HG02885 (cell line): ENCODE results near the gene RTP1.
A peak's percentile ranks its signal among the peaks of the same experiment; 100 is the strongest.
"Not testable (repeated sequence)": the region's sequence is repeated elsewhere in the genome, so short reads cannot be mapped to it uniquely, and the experiment has no call there.

Experiments
- ATAC-seq: cut with Tn5 transposase; IDR thresholded peaks from one replicate; pipeline ENCODE4 v1.9.1; 2021; ENCODE audit warnings: mild to moderate bottlenecking; ENCODE audit not compliant: unreplicated experiment, poor library complexity

Gene RTP1, protein sequence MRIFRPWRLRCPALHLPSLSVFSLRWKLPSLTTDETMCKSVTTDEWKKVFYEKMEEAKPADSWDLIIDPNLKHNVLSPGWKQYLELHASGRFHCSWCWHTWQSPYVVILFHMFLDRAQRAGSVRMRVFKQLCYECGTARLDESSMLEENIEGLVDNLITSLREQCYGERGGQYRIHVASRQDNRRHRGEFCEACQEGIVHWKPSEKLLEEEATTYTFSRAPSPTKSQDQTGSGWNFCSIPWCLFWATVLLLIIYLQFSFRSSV

DNA sequence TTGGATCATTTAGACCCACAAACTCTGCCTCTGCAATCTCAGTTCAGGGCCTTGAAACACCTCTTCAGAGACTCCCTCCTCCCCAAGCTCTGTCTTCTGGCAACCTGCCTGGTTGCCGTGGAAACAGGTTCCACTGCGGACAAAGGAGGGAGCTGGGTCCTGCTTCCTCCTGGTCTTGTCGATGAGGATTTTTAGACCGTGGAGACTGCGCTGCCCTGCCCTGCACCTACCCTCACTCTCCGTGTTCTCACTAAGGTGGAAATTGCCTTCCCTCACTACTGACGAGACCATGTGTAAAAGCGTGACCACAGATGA, at the start of gene RTP1:
Gene RTP1, plus strand, starts transcription at position 152 of the 315 bp plus-strand sequence. Its CDS starts 30 bp downstream, at position 182.
- ATAC-seq = no peak

DNA sequence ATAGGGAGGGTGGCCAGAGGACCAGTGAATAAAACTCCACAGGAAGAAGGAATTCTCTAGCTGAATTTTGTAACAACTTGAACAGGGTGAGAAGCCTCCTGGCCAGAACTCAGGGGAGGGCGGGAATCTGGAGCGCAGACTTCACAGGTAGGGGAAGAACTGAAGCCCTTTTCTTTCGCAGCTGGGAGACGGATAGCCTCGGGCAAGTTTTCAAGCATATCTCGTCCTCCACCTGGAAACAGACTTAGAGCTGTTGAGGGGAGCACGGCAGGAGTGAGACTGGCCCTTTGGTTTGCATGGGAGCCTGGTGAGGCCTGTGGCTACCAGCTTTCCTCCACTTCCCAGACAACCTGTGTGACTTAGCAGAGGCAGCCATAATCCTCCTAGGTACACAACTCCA, 47.1 kb upstream of the RTP1 start:
- no peak for ATAC-seq

- ATAC-seq = no peak
Measured at GRCh38 chr3:187150599-187150998, 46.7 kb upstream of the RTP1 start.

GRCh38 chr3:187161556-187161955, 35.7 kb upstream of the RTP1 start:
- ATAC-seq = no peak

DNA sequence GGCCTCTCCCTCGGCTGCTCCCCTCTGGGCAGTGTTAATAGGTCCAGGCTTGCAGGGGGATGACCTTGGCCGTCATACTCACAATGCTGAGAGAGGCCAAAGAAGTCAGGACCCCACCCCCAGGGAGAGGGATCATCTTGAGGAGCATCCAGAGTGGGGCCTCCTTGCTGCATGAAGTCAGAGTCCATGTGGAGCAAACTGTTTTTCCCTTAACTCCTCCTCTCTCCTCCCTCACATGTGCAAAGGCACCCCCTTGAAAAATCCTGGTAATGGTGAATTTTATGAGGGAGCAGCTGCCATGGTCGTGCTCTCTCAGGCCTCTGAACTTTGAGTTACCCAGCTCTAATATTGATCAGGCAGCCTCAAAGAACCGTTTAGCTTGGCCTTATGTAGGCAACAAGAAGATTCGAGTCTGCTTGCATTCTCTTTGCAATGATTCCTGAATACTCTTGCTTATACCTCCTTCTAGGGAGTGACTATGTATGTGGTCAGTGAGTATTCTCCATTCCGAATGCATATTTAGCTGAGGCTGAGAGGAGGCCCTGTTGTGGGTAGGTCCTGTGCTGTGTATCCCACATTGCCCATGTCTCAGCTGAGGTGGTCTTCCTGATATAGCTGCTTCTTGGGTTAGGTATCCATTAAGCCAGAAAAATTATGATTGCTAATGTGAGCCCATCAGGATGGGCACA, 34.9 kb upstream of the RTP1 start:
- no peak for ATAC-seq

GRCh38 chr3:187165144-187165543, 32.1 kb upstream of the RTP1 start:
- ATAC-seq = no peak

DNA sequence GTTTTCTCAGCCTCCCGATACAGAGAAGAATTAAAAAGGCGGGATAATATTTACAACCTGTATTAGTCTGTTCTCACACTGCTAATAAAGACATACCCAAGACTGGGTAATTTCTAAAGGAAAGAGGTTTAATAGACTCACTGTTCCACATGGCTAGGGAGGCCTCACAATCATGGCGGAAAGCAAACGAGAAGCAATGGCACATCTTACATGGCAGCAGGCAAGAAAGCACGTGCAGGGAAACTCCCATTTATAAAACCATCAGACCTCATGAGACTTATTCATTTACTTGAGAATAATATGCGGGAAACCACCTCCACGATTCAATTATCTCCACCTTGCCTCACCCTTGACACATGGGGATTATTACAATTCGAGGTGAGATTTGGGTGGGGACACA, 30.5 kb upstream of the RTP1 start:
- ATAC-seq = no peak

GRCh38 chr3:187167777-187168176, 29.5 kb upstream of the RTP1 start:
- ATAC-seq = no peak

GRCh38 chr3:187169231-187169960, 27.9 kb upstream of the RTP1 start:
- no peak for ATAC-seq

DNA sequence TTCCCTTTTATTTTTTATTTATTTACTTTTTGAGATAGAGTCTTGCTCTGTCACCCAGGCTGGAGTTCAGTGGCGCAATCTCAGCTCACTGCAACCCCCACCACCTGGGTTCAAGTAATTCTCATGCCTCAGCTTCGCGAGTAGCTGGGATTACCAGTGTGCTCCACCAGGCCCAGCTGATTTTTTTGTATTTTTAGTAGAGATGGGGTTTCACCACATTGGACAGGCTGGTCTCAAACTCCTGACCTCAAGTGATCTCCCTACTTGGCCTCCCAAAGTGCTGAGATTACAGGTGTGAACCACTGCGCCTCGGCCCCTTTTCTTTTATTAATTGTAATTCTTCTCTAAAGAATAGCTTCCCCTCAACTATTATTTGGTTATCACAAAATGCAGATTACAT, 26.4 kb upstream of the RTP1 start:
- not testable (repeated sequence) for ATAC-seq

DNA sequence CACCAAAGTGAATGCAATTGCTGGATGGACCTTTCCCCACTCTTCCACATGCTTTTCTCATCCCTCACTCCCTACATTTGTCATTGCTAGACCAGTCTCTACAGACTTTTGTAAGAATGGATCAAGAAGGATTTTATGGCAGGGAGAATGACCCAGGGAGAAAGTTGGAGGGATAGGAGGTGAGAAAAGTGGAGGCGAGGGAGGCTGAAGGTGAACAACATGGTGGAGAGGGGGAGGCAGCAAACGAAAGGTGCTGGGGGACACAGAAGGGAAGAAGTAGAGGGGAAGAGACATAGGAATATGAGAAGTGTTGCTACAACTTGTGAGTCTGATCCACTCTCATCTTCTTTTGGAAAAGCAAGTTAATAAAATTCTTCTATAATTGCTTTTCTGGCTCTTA, 24.4 kb upstream of the RTP1 start:
- no peak for ATAC-seq

GRCh38 chr3:187181454-187182170, 15.7 kb upstream of the RTP1 start:
- no peak for ATAC-seq

DNA sequence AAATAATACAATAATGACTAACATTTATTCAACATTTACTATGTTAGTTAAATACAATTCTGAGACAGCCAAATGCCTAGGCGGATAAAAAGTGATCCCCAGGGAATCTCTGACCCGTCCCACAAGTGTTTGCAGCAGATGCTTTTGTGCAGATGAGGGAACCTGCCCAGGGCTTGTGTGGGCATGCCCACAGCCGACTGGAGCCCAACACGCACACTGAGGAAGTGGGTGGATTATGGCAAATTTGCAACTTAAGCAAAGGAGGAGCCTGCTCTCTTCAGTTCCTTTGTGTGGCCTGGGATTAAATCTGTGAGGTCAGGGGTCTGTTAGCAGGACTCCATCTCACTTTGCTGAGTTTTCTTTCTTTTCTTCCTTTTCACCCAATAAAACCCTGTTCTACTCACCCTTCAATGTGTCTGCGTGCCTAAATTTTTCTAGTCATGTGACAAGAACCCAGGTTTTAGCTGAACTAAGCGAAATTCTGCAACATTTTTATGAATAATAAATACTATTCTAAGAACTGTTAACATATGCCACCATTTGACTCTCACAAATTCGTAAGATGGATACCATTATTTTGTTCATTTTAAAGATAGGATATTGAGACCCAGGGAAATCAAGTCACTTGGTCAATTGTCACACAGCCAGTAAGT, 13.9 kb upstream of the RTP1 start:
- ATAC-seq = peak; percentile 69

GRCh38 chr3:187183903-187184302, 13.4 kb upstream of the RTP1 start:
- ATAC-seq = no peak

DNA sequence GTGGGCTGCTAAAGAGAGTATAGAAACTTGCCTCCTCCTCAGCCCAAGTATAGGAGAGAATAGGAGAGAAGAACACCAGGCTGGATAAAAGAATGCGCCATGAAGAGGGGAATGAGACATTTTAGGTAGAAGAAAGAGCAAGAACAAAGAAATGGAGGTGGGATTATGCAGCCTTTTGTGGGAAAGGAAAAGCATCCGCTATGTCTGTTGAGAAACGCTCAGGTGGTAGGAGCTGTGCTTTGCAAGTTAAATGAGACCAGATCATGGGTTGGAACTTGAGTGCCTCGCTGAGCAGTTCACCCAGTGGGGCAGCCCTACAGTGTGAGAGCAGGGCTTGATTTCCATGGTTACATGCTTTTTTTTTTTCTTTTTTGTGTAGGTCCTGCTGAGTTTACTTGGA, 11.5 kb upstream of the RTP1 start:
- no peak for ATAC-seq

DNA sequence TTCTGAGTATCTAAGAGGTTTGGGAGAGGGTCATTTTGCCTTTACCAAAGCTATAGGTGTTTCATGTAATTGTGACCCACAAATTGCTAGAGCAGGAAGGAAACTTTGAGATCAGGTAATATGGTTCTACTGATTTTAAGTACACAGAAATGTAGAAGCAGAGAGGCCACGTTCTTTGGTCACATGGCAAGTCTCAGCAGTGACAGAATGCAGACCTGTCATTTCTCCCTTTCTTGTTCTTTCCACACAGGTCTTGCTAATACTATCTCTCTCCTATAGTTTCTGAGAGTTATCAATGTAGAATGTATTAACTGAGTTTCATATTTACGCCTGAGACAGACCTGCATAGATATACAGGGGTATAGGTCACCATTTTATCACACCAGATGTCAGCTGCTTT, 10.9 kb upstream of the RTP1 start:
- ATAC-seq = no peak

DNA sequence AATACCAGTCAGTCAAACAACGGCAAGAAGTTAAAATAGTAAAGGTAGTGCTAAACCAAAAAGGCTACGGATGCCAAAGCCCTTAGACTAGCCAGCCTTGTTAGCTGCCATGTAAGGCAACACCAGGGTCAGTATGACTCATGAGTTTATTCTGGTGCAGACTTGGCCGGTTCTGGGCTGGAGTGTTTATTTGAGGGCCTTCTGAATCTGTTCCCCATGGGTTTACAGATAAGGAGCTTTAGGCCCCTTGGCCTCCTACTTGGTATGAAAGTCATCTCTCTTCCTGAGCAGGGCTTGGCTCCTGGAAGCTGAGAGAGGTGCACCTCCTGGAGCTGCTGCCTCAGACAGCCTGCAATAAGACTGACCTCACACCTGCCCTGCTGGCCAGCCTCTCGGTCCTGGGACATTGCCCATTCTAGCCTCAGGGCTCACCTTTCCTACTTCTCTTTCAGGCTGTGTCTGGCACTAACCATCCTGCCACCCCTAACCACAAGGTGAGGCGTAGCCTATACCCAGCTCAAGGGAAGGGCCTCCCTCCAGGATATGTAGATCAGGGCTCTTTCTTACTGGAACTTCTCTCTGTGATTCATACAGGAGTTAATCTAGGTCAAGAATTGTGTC, 10.4 kb upstream of the RTP1 start:
- ATAC-seq = no peak

DNA sequence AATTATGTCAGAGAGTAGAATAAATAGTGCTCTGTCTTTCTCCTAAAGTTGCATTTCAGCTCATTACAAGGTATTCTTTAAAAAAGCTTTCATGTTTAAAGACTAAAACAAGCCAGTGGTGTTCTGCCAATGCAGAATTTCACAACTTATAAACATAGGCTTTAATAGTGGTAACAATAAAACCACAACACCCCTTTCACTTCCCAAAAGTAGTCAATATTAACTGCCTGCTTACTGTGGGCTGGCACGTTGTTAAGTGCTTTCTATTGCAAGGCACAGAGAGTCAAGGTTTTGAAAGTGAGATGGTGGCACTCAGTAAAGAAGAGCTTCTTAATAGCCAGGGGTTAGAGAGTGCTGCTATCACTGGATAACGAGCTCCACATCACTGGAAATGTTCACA, 8.4 kb upstream of the RTP1 start:
- ATAC-seq = no peak

DNA sequence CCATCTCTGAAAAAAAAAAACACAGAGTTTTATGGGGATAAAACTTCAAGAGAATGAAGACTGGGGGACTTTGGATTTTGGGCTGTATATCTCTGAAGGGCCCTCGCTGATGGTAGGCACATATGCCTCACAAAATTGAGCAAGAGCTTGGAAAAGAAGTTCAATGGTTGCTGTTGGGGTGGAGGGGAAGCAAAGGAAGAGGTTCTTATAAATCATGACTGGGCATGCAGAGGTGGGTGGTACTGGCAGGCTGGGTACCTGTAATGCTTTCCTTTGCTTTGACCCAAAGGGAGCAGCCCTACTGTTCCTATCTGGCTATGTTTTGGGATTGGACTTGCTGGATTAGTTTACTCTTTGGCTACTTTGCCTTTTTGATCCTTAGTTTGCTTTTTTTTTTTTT, 6.0 kb upstream of the RTP1 start:
- ATAC-seq = no peak

DNA sequence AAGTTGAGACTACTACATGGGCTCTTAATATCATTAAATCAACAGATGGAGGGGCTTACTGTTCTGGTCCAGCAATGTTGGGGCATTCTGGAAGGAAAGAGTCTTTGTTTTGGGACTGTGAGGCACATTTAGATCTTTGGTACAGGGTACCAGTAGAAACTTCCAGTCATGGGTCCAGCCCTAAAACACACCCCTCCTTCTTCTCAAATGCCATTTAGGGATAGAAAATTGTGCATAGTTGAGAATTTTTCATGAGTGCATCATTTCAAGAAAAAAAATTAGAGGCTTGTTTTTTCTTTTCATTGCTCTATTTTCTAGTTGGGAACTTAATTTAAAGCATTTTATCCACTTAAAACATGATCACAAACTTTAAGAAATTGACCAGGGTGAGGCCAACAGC, 4.1 kb upstream of the RTP1 start:
- no peak for ATAC-seq
